OCI-LY1 (cell line): ENCODE measurements around the gene TSGA10.

Source experiments
- H2AFZ ChIP-seq: fragments of 200-600 bp; sonication (generic), shearing (Covaris generic); 2 replicates; pipeline ENCODE4 v1.6.0; 2014; ENCODE audit warnings: antibody characterized with exemption, mild to moderate bottlenecking, low read length
- H3F3A ChIP-seq: fragments of 200-600 bp; sonication (generic), shearing (Covaris generic); 2 replicates; pipeline ENCODE4 v1.6.0; 2014; ENCODE audit warnings: mild to moderate bottlenecking, antibody characterized with exemption, low read length, moderate library complexity; ENCODE audit not compliant: insufficient read depth
- H3K27ac ChIP-seq: fragments of 200-600 bp; sonication (generic); 2 replicates; pipeline ENCODE4 v1.5.1; 2014; ENCODE audit warnings: low read length, mixed run types, mild to moderate bottlenecking, low read depth; ENCODE audit not compliant: poor library complexity, severe bottlenecking
- H3K27me3 ChIP-seq: fragments of 200-600 bp; sonication (generic); 2 replicates; pipeline ENCODE4 v1.6.0; 2014; ENCODE audit warnings: antibody characterized with exemption, mild to moderate bottlenecking, low read length, moderate library complexity; ENCODE audit not compliant: insufficient read depth
- H3K36me3 ChIP-seq: fragments of 200-600 bp; sonication (generic); 2 replicates; pipeline ENCODE4 v1.6.1; 2014; ENCODE audit warnings: mild to moderate bottlenecking, antibody characterized with exemption, low read length, moderate library complexity, mixed read lengths; ENCODE audit not compliant: insufficient read depth
- H3K4me1 ChIP-seq: fragments of 200-600 bp; sonication (generic); 2 replicates; pipeline ENCODE4 v1.5.1; 2014; ENCODE audit warnings: mild to moderate bottlenecking, low read length, moderate library complexity; ENCODE audit not compliant: insufficient read depth, severe bottlenecking
- H3K4me2 ChIP-seq: fragments of 200-600 bp; sonication (generic), shearing (Covaris generic); 2 replicates; pipeline ENCODE4 v1.6.1; 2014; ENCODE audit warnings: low read length
- H3K4me3 ChIP-seq: fragments of 200-600 bp; sonication (generic); 2 replicates; pipeline ENCODE4 v1.5.1; 2014; ENCODE audit warnings: low read length, low read depth, mild to moderate bottlenecking, mixed read lengths; ENCODE audit not compliant: poor library complexity, severe bottlenecking
- H3K79me2 ChIP-seq: fragments of 200-600 bp; shearing (Covaris generic); 2 replicates; pipeline ENCODE4 v1.6.1; 2016; ENCODE audit warnings: mixed run types, low read length, mixed read lengths; ENCODE audit not compliant: insufficient read depth
- H3K9ac ChIP-seq: fragments of 200-600 bp; sonication (generic), shearing (Covaris generic); 2 replicates; pipeline ENCODE4 v1.6.1; 2014; ENCODE audit warnings: mild to moderate bottlenecking, low read length, mixed read lengths
- H3K9me2 ChIP-seq: fragments of 200-600 bp; sonication (generic), shearing (Covaris generic); 2 replicates; pipeline ENCODE4 v1.6.1; 2014; ENCODE audit warnings: low read depth, mild to moderate bottlenecking, low read length, mixed read lengths
- H3K9me3 ChIP-seq: fragments of 200-600 bp; shearing (Covaris generic); 2 replicates; pipeline ENCODE4 v1.6.1; 2014; ENCODE audit warnings: low read length, mixed read lengths
- H4K20me1 ChIP-seq: fragments of 200-600 bp; sonication (generic), shearing (Covaris generic); 2 replicates; pipeline ENCODE4 v1.6.0; 2016; ENCODE audit warnings: mild to moderate bottlenecking, low read length; ENCODE audit not compliant: insufficient read depth
- EZH2 ChIP-seq: fragments of 200-600 bp; sonication (generic), shearing (Covaris generic); IDR thresholded peaks from 2 replicates; pipeline ENCODE4 v1.8.0; 2017; ENCODE audit warnings: borderline replicate concordance, mixed run types, mild to moderate bottlenecking, antibody characterized with exemption, low read length, moderate library complexity, mixed read lengths
- TF ChIP-seq, protein P1 (sequence below): fragments of 200-600 bp; sonication (generic), shearing (Covaris generic); IDR thresholded peaks from 2 replicates; pipeline ENCODE4 v1.5.1; 2017; ENCODE audit warnings: mild to moderate bottlenecking, antibody characterized with exemption, low read length, moderate library complexity, mixed read lengths

The TSGA10 gene

DNA sequence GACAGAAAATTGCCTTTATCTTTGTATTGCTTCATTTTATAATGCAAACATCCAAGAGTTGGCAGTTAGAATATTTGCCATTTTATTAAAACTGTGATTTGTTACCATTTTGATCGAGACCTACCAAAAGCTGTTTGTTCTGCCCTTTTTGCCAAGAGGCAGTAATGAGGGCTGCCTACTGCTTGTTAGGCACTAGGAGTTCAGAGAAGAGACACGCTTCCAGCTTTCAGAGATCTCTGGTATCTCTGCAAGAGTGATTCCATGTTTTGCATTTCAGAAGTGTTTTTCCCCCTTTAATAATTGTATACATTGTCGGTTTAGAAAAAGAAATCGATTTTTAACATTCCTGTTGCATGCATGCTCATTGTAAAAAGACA lies 26.9 kb upstream of the TSGA10 start:
- Histone ChIP-seq H3K79me2 (peaks cover 53% of the 10 kb centered on the region), H3K36me3 (0 out of 2 replicates have a peak, but pooled peaks cover 7% of the 10 kb centered on the region), H3K4me1 (peaks cover 32% of the 10 kb centered on the region), H3K4me3 (peak overlapping the region; percentile 99), H3K4me2 (peak overlapping the region; percentile 99), H3K27me3 (no peaks in the 10 kb centered on the region), H3K9me2 (no peaks in the 10 kb centered on the region), H3F3A (no peaks in the 10 kb centered on the region), H3K9ac (peak overlapping the region; percentile 98), H3K9me3 (no peaks in the 10 kb centered on the region), H4K20me1 (no peaks in the 10 kb centered on the region; the same call in 1 of the 2 replicates), H3K27ac (no peak overlapping the region), H2AFZ (no peak overlapping the region)
- TF ChIP-seq, protein P1, sequence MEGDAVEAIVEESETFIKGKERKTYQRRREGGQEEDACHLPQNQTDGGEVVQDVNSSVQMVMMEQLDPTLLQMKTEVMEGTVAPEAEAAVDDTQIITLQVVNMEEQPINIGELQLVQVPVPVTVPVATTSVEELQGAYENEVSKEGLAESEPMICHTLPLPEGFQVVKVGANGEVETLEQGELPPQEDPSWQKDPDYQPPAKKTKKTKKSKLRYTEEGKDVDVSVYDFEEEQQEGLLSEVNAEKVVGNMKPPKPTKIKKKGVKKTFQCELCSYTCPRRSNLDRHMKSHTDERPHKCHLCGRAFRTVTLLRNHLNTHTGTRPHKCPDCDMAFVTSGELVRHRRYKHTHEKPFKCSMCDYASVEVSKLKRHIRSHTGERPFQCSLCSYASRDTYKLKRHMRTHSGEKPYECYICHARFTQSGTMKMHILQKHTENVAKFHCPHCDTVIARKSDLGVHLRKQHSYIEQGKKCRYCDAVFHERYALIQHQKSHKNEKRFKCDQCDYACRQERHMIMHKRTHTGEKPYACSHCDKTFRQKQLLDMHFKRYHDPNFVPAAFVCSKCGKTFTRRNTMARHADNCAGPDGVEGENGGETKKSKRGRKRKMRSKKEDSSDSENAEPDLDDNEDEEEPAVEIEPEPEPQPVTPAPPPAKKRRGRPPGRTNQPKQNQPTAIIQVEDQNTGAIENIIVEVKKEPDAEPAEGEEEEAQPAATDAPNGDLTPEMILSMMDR: no peak
- TF ChIP-seq EZH2: no peak

DNA sequence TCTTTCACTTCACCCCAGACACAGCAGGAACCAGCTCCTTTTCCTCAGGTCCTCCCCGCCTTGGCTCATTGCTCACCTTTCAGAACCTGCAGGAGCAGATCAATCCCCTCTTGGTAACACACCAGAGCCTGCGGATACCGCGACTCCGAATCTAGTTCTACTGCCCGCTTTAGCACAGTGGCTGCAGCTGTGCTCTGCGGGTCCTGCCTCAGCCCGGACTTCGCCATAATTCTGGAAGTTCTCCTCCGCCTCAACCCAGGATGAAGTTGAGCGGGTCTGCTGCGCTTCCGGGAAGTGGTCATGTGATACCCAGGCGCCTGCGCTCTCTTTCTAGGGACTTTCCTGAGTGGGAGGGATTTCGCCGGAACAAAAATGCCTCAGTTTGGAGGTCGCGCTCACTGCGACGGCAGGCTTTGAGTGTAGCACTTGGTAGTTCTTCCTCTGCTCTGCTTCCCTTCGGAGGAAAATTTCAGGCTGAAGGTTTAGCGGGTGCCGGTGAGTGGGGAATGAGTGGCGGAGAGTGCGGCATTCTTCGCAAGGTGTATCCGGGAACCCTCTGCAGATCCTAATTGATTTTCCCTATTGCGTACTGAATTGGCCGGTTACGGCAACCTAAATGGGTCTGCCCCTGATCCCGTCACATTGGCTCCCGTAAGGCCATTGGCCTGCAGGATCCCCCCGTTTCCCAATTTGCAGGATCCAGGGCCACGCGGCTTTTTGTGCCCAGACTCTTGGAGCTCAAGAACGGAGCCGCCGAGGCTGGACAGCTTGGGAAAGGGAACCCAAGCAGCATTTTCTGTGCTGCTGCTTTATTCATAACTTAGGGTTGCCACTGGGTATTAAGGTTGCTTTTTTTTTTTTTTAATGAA lies 26.2 kb upstream of the TSGA10 start, which contains the start of the genes MITD1 and MRPL30:
MITD1 (minus strand) TSS at position 304 of the 869 bp plus-strand sequence; CDS start at position 227, 77 bp downstream.
MRPL30 (plus strand) TSS at position 430 of the 869 bp plus-strand sequence. CDS start 5,020 bp downstream, outside the sequence.
- Histone ChIP-seq H3K4me2 (peak within 1 kb of the TSS; percentile 99), H3K4me1 (peaks cover 32% of the 10 kb centered on the region), H3K4me3 (peak within 1 kb of the TSS; percentile 99), H3F3A (no peaks in the 10 kb centered on the region), H2AFZ (peak within 1 kb of the TSS; percentile 55; the same call in 1 of the 2 replicates), H3K9me2 (no peaks in the 10 kb centered on the region), H4K20me1 (no peaks in the 10 kb centered on the region; the same call in 1 of the 2 replicates), H3K27me3 (no peaks in the 10 kb centered on the region), H3K27ac (peak within 1 kb of the TSS; percentile 51), H3K79me2 (peaks cover 53% of the 10 kb centered on the region), H3K36me3 (0 out of 2 replicates have a peak, but pooled peaks cover 7% of the 10 kb centered on the region), H3K9me3 (no peaks in the 10 kb centered on the region), H3K9ac (peak within 1 kb of the TSS; percentile 98)
- TF ChIP-seq, protein P1: no peak

GRCh38 chr2:99171377-99172140 lies 16.8 kb upstream of the TSGA10 start:
- Histone ChIP-seq H3K9me2 (no peaks in the 10 kb centered on the region), H3K9ac (no peak overlapping the region), H2AFZ (no peak overlapping the region), H3F3A (no peaks in the 10 kb centered on the region), H3K36me3 (peaks cover 57% of the 10 kb centered on the region), H3K4me3 (no peak overlapping the region), H3K9me3 (no peaks in the 10 kb centered on the region), H3K27ac (no peak overlapping the region), H3K79me2 (no peaks in the 10 kb centered on the region), H3K4me1 (no peaks in the 10 kb centered on the region), H3K4me2 (no peak overlapping the region), H4K20me1 (no peaks in the 10 kb centered on the region), H3K27me3 (no peaks in the 10 kb centered on the region)
- TF ChIP-seq EZH2: no peak
- TF ChIP-seq, protein P1: no peak
